Activated CD8-positive, alpha-beta memory T cell treated with anti-CD3 and anti-CD28 coated beads, Interleukin-2, amount 50 U/mL, for 24 hours (primary cell): Measurements from ENCODE around the gene NXPH3.
"Not testable (repeated sequence)": the region's sequence is repeated elsewhere in the genome, so short reads cannot be mapped to it uniquely, and the experiment has no call there.

Source experiments
- DNase-seq: peaks from one replicate; pipeline ENCODE4 v3.0.0-alpha.2; 2020; ENCODE audit errors: extremely low read depth

NXPH3 gene

DNA sequence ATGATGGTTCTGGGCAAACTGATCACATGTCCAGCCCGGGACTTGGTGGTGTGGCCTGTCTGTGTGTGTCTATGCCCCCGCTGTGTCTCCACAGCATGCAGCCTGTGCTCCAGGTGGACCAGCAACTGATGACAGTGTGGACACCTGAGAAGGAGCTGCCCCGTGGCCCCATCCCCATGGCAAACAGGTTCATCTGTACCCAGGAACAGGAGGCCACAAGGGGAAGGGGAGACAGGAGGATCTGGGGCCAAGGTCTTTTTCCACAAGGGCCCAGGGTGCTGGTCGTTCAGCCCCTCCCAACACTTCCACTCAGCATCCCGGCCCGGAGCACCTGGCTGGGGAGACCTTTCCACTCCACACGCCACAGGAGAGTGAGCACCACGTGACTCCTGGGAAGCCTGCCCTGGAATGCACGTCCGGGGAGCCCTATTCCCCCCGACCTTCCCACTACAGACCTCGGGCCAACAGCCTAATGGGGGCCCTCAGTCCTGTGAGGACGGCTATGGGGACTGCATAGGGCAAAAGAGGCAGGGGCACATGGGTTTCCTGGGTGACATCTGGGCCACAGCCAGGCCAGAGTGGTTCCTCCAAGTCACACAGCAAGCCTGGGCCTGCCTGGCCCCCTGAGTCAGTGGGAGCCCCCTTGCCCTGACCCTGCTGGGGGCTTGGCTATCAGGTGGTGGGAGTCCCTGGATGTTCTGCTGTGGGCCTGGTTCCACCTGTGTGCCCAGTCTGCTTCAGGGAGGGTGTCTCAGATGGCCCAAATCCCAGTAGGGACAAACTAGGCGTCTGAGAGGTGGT is 20.8 kb upstream of the NXPH3 start:
- no peak for DNase-seq

DNA sequence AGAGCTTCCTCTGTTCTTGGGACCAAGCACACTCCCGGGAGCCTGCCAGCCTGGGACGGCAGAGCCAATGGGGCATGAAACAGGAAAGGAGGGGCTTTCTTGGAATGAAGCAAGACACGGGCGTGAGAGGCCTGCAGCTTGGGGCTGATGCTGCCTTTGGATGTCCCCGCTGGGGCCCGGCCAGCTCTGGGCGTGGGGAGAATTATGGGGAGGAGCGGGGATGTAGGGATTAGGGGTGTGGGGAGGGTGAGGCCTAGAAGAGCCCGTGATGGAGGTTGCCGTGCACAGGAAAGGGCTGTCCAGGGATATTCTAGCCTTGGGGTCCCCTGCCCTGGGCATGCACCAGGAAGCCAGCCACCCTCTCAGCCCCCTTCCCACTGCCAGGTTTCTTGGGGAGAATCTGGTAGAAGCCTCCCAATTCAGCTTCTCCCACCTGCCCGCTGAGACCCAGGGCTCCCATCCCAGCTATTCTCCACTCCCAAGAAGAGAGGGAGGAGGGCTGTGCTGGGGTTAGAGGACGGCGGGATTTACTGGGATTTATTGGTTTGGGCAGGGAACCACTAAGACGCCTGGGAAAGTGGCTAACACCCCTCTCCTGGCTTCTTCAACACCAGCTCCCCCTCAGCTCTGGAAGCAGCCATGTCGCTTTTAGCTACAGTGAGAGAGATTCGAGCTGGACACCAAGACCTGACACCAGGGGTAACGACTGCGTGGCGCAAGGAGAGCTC is 20.0 kb upstream of the NXPH3 start:
- DNase-seq, result no peak

DNA sequence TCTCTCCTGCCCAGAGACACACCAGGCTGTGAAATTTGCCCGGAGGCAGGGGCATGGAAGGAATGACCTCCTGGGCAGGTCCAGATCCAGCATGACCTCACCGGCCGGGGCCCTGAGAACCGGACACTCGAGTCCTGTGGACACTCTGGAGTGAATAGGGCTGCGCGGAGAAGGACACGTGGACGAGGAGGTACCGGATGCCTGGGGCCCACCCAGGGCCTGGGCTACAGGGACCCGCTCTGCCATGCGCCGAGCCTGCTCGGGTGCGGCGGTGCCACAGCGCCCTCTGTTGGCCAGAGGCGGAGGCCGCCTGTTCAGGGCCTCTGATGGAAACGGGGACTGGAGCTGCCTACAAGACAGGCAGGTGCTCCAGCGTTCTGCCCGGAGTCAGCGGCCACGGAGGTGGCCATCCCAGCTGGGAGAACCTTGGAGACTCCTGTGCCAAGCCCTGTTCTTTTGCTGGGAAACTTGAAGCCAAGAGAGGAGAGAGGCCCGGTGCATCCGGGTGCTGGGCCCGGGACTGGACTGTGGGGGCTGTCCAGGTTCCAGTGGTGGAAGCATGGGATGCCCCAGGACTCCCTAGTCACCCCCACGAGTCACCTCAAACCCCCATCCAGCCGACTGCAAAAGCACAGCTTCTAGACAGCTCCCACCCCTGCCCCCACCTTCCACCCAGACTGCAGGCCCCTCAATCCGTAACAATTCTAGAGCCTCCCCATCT is 19.3 kb upstream of the NXPH3 start:
- DNase-seq, result peak; percentile 63

DNA sequence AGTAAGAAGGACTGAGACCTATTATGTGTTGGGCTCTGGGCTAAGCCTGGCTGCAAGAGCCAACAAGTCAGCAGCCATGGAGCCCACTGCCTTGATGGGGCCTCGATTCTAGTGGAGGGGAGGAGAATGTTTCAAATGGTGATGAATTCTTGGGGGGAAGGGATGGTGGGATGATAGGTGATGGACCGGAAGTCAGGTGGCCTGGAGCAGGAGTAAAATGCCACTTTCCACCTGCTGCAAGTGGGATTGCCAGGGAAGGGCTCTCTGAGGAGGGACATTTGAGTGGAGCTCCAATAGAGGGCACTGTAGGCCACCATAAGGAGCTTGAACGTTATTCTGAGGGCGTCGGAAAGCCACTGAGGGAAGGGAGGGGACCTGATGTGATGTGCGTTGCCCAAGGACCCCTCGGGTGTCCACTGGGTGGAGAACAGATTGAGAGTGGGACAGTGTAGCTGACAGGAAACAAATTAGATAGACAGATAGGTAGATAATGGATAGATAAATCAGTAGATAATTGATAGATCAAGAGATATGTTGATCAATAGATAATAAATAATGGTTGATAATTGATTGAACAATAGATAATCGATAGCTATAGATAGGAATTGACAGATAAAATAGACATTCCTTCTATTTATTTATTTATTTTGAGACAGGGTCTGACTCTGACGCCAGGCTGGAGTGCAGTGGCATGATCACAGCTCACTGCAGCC is 18.2 kb upstream of the NXPH3 start:
- DNase-seq, result no peak

DNA sequence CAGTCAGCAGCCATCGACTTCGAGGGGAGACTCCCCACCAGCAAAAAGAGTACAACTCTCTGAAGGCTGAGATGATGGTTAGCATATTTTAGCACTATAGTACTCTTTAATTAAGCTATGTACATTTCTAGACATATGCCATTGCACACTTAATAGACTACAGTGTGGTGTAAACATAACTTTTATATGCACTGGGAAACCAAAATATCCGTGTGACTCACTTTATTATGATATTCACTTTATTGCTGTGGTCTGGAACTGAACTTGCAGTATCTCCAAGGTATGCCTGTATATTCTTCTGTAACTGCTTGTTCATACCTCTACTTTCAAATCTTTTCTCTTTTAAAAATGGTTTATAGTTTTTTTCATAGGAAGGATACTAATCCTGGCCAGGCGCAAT is 11.0 kb upstream of the NXPH3 start:
- DNase-seq, result no peak

DNA sequence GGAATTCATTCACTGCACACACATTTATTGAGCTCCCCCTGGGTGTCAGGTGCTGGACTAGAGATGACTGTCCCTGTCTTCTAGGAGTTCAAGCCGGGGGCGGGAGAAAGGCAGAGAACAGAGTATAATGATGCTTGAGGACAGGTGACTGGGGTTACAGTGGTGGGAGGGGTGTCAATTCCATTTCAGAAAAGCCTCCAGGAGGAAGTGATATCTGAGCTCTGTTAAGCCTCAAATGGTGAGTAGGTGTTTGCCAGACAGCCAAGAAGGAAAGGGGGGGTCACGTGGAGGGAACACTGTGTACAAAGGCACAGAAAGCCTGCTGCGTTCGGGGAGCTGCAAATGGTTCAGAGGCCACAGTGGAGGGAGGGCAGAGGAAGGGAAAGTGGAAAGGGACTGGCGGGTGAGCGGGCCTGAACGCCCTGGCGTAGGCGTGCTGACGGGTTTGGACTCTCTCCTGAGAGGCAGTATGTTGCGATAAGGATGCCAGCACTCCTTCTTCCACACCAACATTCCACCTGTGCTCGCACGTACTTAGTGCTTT is 9.7 kb upstream of the NXPH3 start:
- DNase-seq, result no peak

DNA sequence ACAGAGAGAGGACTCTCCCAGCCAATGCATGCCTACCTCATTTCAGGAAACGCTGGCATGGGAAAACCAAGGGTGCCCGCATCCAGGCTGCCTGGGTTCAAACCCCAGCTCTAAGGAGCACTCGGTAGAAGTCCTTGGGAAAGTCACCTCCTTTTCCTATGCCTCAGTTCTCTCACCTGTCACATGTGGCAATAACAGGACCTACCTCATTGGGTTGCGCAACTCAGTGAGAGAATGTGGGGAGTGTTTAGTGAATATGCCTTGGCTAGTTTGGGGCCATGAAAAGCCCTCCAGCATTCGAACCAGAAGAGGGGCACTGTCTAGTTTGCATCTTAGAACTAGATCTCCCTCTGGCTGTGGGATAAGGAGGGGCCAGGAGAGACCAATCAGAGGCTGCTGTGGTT is 9.0 kb upstream of the NXPH3 start:
- DNase-seq, result no peak

DNA sequence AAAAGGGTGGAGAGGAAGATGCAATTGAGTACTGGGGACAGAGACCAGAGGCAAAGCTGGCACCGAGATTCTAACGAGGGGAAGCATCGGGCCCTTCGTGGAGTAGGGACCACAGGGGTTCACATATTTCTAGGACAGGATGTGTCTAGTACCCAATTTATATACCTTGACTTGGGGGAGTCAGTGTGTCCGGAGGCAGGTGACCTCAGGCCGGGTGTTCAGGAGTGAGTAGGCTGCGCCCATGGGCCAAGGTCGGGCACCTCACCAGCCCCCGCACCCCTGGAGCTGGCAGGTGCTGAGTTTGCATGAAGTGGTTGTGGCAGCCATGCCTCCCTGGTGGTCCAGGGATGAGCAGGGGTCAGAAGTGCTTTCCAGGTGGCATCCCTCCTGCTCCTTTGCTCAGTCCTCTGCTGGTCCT is 8.6 kb upstream of the NXPH3 start:
- no peak for DNase-seq

DNA sequence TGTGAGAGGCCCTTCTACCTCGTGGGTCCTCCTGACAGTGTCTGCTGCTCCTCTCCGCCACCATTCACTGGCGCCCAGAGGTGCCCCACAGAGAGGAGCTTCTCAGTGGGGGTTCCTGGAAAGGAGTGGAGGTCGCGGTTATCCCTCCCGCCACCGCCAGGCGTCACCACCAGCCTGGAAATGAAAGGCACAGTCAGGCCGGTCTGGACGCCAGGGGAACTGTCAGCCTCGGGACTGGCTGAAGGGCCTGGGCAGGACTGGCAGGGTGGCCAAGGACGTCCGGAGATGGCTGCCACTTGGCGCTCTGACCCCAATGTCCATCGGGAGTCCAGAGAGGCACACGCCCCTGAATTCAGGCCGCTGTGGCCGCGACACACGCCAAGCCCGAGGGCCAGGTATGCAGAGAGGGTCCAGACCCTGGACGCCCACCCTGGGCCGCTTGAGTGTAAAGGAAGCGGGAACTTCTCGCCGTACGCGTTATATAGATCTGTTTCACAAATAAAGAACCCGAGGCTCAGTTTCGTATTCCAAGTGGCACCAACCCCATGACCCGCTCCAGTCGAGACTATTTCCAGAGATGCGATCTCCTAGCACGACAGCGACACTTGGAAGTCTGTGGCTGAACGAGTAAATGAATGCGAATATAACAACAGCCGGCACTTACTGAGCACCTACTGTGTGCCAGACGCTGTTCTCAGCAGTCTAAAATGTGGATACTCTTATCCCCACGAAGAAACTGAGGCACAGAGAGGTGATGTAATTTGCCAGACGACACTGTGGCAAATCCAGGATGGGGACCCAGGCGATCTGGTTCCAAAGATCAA is 7.6 kb upstream of the NXPH3 start:
- peak; percentile 68 for DNase-seq

DNA sequence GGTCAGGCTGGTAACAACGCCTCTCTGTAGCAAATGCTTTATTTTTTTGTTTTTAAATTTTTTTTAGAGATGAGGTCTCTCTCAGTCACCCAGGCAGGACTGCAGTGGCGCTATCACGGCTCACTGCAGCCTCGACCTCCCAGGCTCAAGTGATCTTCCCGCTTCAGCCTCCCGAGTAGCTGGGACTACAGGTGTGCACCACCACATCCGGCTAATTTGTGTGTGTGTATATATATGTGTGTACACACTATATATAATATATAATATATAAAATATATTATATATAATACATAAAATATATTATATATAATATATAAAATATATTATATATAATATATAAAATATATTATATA is 7.0 kb upstream of the NXPH3 start:
- DNase-seq, result not testable (repeated sequence)

DNA sequence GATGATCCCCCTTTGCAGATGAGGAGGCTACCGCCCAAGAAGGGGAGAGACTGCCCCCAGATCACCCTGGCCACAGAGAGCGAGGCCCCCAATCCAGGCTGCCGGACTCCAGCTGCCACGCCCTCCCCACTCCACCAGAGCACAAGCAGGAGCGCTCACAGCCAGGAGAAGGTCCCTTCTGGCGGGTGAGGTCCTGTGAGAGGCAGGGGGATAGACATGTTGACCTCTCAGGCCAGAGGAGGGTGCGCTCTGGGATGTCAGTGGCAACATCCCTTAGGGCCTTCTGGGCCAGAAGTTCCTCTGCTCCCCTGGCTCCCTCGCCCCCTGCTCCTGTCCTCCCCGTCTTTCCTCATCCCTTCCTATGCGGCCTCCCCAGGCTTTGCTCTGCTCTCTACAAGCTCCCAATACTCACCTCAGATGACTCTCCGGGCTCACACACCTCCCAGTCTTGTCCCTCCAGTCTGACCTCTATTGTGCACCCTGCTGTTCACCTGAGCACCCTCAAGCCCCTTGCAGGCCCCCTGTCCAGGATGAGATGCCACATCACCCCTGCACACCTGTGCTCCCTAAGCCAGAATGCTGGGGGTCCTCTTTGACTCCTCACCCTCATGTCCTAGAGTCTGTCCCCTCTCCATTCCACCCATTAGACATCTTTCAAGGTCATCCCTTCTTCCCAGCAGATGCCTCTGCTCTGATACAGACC is 5.0 kb upstream of the NXPH3 start:
- DNase-seq, result no peak

DNA sequence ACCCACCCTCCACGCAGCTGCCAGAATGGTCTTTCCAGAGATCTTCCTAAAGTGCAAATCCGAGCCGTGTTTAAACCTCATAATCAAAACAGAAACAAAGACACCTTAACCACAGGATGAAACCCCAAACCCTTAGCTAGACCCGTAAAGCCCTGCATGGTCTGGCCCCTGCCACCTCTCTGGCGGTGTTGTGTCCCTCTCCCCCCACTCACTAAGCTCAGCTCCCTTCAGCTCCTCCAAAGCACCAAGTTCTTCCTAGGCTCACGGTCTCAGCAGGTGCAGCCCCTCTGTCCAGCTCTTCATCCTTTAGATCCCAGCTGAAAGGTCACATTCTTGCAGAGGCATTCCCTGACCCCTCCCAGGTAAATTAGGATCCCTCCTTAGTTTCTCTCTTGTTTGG is 4.4 kb upstream of the NXPH3 start:
- DNase-seq, result no peak

DNA sequence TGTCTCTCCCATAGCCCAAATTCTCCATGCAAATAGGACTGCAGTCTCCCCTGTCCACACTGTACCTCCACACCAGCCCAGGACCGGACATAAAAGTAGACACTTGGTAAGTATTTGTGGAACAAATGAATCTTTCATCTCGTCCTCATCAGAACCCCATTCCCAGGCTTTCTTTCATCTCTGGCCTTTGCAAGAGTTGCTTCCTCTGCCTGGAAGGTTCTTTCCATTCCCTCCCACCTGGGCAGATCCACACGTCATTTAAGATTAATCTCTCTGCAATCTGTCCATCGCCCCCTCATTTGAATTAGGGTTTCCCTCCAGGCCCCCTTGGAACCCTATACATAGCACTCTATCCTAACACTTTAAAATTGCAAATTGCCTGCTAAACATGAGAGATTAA is 3.9 kb upstream of the NXPH3 start:
- no peak for DNase-seq

DNA sequence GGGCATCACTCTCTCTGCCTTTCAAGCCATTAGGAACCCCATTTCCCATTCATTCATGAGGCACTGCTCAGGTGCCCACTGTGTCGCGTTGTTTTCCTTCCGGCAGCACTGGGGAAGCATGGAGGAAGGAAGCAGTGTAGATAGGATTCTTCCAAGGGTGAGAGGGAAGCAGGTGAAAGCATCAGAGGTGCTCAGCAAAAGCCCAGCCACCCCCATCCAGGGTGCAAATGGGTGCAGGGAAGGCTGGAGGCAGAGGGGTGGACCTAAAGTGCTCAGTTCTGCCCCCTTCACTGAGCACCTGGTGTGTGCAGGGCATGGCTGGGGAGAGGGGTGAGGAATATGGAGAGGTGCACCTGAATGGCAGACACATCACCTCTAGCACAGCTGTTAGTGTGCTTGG is 3.4 kb upstream of the NXPH3 start:
- no peak for DNase-seq

DNA sequence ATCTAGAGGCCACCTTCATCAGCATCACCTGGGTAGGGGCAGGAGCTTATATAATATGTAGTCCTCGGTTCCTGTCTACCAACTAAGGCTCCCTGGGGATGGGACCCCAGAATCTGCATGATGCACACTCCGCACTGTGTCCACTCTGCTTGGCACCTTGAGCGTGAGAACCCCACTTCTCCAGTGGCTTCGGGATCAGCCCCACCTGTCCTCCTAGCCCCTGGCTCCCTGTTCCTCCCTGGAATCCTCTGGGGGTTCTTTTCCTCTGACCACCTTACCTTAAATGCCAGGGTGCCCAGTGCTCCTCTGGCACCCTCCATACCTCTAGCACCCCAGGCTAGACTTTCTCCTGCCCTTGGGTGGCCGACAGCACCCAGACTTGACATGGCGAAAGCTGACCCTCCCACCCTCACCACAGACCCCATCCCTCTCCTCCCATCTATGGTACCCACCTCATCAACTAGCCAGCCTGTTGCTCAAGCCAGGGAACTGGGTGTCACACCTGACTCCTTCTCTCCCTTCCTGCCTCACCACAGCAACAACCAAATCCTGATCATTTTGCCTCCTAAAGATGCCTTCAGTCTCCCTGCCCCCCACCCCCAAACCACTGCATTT is 2.8 kb upstream of the NXPH3 start:
- DNase-seq, result no peak

DNA sequence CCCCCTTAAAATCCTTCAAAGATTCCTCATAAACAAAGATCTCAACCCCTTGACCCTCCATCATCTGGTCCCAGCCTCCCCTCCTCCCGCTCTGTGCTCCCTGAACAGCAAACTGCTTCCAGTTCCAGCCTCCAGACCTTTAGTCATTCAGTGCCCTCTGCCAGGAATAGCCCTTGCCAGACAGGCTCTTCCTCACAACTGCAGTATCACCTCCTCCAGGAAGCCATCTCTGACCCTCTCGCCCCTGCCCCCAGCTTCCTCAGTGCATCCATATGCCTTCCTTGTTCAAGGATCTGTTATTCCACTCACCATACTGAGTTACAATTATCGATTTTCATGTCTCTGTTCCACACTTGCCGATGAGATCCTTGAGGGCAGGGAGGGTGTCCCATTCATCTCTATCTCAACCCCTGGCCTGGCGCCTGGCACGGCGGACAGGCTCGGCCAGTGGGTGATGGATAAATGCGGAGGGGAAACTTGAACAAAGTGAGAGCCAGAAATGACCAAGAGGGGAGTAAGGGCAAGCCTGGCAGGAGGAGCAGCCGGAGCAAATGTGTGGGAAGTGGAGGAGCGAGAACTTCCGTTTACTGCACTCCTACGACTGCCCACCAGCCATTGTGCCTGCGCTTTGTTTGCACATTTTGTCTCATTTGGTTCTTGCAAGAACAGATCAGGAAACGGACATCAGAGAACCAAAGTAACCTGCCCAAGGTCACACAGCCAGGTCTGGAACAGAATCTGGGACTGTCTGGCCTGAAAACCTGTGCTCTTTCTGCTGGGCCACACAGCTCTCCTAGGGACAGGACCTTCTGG is 2.0 kb upstream of the NXPH3 start:
- DNase-seq, result no peak

DNA sequence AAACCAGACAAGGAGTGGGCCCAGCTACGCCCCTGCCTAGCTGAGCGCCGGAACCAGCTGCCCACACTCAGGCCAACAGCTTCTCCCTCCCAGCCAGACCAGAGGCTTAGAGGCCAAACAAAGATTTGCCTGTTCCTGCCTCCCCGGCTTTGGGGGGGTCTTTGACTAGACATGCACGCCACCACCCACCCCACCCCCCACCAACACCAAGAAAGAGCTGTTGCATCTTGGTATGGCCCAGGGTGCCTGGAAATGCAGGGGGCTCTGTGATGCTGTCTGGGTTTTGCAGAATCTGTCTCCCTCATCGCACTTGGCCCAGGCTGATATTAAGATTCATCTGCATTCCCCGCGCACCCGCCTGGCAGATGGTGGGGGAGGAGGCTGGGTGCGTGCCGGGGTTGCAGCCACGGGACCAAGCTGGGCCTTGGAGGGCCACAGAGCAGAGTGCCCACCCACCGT is 1.3 kb upstream of the NXPH3 start:
- no peak for DNase-seq

DNA sequence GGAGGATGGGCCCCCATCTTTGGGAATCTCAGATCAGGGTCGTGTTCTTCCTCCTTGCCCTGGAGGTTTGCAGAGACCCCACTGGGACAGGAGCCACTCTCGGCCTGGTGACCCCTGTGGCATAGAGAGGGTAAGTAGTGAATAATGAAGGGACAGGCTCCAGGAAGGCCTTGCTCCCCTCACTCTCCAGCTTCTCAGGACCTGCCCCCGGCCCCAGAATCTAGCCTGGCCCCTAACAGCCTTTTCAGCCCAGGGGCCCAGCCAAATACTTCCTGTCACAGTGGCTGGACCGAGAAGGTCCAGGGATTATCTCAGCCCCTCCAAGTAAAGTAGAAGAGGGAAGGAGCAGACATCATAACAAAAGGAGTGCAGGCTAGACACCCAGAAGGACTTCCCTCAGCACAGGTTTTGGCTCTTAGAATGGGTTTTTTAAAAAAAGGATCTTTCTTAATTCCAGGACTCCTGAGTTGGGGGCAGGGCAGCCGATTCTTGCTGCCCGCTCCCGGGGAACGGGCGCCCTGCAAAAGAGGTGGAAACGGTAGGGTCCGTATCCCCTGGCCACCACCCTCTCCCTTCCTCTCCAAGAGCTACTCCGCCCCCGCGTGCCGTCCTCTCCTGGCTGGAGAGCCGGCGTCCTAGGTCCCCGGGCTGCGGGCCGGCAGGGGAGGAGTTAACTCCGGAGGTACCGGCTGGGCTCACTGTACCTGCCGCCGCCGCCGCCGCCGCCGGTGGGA is 559 bp upstream of the NXPH3 start:
- DNase-seq, result no peak
